AG04450 (cell line): ENCODE data around the gene TTC3. TPM values are rescaled to one million over a fixed set of nuclear protein-coding genes. Genes with fewer than 3 reads are reported as not detected.

ENCODE experiments used
- CTCF ChIA-PET: fragments of 300-600, 350-600 bp; formaldehyde crosslinking; extraction: SDS; loops from one replicate; lab custom pipeline; 2022; ENCODE audit warnings: antibody characterized with exemption, inconsistent platforms; lab: Charles Lee
- POLR2A ChIA-PET: fragments of 350-600 bp; formaldehyde crosslinking; extraction: SDS; loops from one replicate; lab custom pipeline; 2021; ENCODE audit warnings: antibody characterized with exemption, inconsistent platforms; lab: Yijun Ruan, JAX
- DNase-seq: peaks from one replicate; pipeline ENCODE4 v3.0.0-alpha.2; 2011; ENCODE audit warnings: low read depth, low spot score
- H3K27ac ChIP-seq: one replicate; pipeline ENCODE4 v1.5.1; 2012; ENCODE audit warnings: low read depth, low read length, control low read depth
- H3K27me3 ChIP-seq: one replicate; pipeline ENCODE4 v1.6.0; 2012; ENCODE audit warnings: low read length; ENCODE audit not compliant: control insufficient read depth, insufficient read depth
- H3K4me3 ChIP-seq: 2 replicates; pipeline ENCODE4 v1.5.1; 2011; ENCODE audit warnings: mild to moderate bottlenecking, low read depth, low read length, control low read depth
- H3K9me3 ChIP-seq: 2 replicates; pipeline ENCODE4 v1.5.1; 2012; ENCODE audit warnings: low read length; ENCODE audit not compliant: control insufficient read depth, insufficient read depth
- CTCF ChIP-seq: IDR thresholded peaks from 2 replicates; pipeline ENCODE4 v1.5.1; 2011; ENCODE audit warnings: low read depth, low read length, control low read depth, inconsistent platforms
- polyA plus RNA-seq: library from polyadenylated mRNA; depleted of rRNA; stranded (reverse); fragments of >200 nt; gene quantifications from 2 replicates; pipeline ENCODE4 v1.2.3, GENCODE V29; 2011

TTC3 gene
- polyA plus RNA-seq, 1 experiment = 224 TPM

- Histone ChIP-seq H3K27me3 (no peaks in the 10 kb centered on the region), H3K27ac (no peak overlapping the region), H3K4me3 (no peak overlapping the region), H3K9me3 (no peaks in the 10 kb centered on the region)
- no peak for DNase-seq
- ChIA-PET POLR2A (interaction anchor here (0.6 to 1.0 kb wide), 2 partner anchors 357 to 777 kb away, joined by 3 read pairs; no protein-coding TSS in a partner anchor), CTCF (interaction anchor here (0.8 kb wide), 1 partner anchor 255 kb away, joined by 3 read pairs; no protein-coding TSS in a partner anchor)
- no peak for TF ChIP-seq CTCF
Observed at GRCh38 chr21:37207441-37208009, 134.5 kb downstream of the TTC3 start.

DNA sequence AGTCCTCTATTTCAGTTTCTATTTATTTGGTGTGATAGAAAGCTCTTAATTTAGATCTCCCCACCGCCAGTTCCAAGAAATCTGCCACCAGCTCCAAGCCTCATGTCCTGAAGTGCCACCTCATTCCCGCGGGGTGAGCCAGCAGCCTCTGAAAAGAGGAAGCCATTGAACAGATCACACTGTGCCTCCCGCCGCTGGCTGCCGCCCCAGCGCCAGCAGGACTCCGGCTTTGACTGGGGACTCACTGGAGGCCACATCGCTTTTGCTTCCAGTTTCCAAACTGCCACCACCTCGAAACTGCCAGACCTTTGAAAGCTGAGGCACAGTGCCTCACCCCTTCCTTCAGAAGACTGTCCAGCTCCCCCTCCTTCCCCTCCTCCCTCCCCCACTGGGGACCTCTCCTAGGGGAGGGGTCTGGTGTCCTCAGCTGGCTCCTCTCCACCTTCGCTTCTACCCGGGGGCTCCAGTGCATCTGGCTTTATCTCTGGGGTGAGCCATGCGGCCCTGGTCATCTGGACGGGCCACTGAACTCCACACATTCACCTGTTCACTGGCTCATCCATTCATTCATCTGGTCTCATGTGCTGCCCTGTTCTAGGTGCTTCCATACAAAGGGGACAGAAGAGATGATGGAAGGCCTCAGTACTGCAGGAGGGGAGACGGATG lies 135.1 kb downstream of the TTC3 start:
- H3K27ac ChIP-seq = no peak overlapping the region
- POLR2A ChIA-PET = interaction anchor here (0.6 to 1.0 kb wide), 2 partner anchors 356 to 778 kb away, joined by 3 read pairs; no protein-coding TSS in a partner anchor
- no peaks in the 10 kb centered on the region for H3K9me3 ChIP-seq
- CTCF ChIA-PET = interaction anchor here (0.8 kb wide), 1 partner anchor 254 kb away, joined by 3 read pairs; no protein-coding TSS in a partner anchor
- DNase-seq = no peak
- H3K4me3 ChIP-seq = no peak overlapping the region
- TF ChIP-seq CTCF = no peak
- H3K27me3 ChIP-seq = no peaks in the 10 kb centered on the region

- no peak overlapping the region for H3K27ac ChIP-seq
- no peak for DNase-seq
- no peaks in the 10 kb centered on the region for H3K27me3 ChIP-seq
- H3K4me3 ChIP-seq = no peak overlapping the region
- CTCF ChIA-PET = no interaction called here
- POLR2A ChIA-PET = no interaction called here
- H3K9me3 ChIP-seq = no peaks in the 10 kb centered on the region
- no peak for TF ChIP-seq CTCF
Observed at GRCh38 chr21:37208741-37209225, 135.7 kb downstream of the TTC3 start.

GRCh38 chr21:37210130-37210529 lies 137.1 kb downstream of the TTC3 start:
- Histone ChIP-seq H3K4me3 (no peak overlapping the region), H3K27ac (no peak overlapping the region), H3K27me3 (no peaks in the 10 kb centered on the region), H3K9me3 (no peaks in the 10 kb centered on the region)
- no peak for DNase-seq
- TF ChIP-seq CTCF = no peak
- CTCF ChIA-PET = no interaction called here
- POLR2A ChIA-PET = no interaction called here

DNA sequence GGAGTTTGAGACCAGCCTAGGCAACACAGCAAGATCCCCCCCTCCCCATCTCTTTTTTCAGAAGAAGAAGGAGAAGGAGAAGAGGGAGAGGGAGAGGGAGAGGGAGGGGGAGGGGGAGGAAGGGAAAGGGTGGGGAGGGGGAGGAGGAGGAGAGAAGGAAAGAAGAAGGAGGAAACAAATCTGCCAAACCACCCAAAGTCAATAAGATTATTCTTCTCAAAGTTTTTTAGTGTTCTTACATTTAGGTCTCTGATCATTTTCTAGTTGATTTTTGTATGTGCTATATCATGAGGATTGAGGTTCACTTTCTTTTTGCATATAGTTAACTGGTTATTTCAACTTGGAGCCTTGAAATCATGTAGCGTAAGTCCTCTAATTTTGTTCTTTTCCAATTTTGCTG lies 137.7 kb downstream of the TTC3 start:
- DNase-seq = no peak
- ChIA-PET POLR2A (no interaction called here), CTCF (no interaction called here)
- TF ChIP-seq CTCF = no peak
- Histone ChIP-seq H3K4me3 (no peak overlapping the region), H3K27ac (no peak overlapping the region), H3K9me3 (no peaks in the 10 kb centered on the region), H3K27me3 (no peaks in the 10 kb centered on the region)
